UCSD-AML1 (cell line): ENCODE measurements around the gene SMIM35.

ENCODE experiments used
- DNase-seq: peaks from one replicate; lab custom pipeline; 2025; ENCODE audit not compliant: unreplicated experiment; lab: John Stamatoyannopoulos, UW

Gene SMIM35

GRCh38 chr11:117966908-117967307 is 119.9 kb downstream of the SMIM35 start:
- DNase-seq: no peak

GRCh38 chr11:117962826-117963225 is 123.9 kb downstream of the SMIM35 start:
- no peak for DNase-seq

- no peak for DNase-seq
Measured at GRCh38 chr11:117961896-117962295, 124.9 kb downstream of the SMIM35 start.

- no peak for DNase-seq
Measured at GRCh38 chr11:117960406-117960805, 126.4 kb downstream of the SMIM35 start.

- no peak for DNase-seq
Measured at GRCh38 chr11:117959438-117960149, 127.2 kb downstream of the SMIM35 start.

DNA sequence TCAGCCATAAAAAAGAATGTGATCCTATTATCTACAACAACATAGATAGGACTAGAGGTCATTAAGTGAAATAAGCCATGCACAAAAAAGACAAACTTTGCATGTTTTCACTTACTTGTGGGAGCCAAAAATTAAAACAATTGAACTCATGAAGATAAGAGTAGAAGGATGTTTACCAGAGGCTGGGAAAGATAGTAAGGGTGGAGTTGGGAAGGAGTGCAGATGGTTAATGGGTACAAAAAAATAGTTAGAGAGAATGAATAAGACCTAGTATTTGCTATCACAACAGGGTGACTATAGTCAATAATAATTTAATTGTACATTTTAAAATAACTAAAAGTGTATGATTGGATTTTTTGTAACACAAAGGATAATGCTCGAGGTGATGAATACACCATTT is 127.8 kb downstream of the SMIM35 start:
- no peak for DNase-seq
